IMR-90 (cell line): ENCODE data around the gene CLMP. TPM values are rescaled to one million over a fixed set of nuclear protein-coding genes. Genes with fewer than 3 reads are reported as not detected.

Experiments used
- ATAC-seq: fragments of 200-7000 bp; cut with Tn5 transposase; 2 replicates; pipeline ENCODE4 v1.9.1; 2020; ENCODE audit warnings: low read depth, mild to moderate bottlenecking, moderate library complexity
- BruUV-seq: library from RNA; stranded (reverse); fragments of 400-500 nt; replicated peaks from 2 replicates; lab custom pipeline; 2021; lab: Mats Ljungman, UMichigan
- CTCF ChIA-PET: fragments of 300-600 bp; formaldehyde crosslinking; extraction: SDS; loops from one replicate; lab custom pipeline; 2021; ENCODE audit warnings: antibody characterized with exemption; lab: Yijun Ruan, JAX
- POLR2A ChIA-PET: fragments of 300-600 bp; sonication (Branson Sonifier 250); formaldehyde crosslinking; loops from one replicate; lab custom pipeline; 2022; ENCODE audit warnings: antibody characterized with exemption; ENCODE audit not compliant: unreplicated experiment; lab: Charles Lee
- DNase-seq: peaks from one replicate; pipeline ENCODE4 v3.0.0; 2013
- H2AFZ ChIP-seq: replicated peaks from 2 replicates; pipeline ENCODE3; 2013; ENCODE audit warnings: low read length, mild to moderate bottlenecking; ENCODE audit not compliant: poor library complexity
- H2AK5ac ChIP-seq: 2 replicates; pipeline ENCODE4 v1.6.1; 2013; ENCODE audit warnings: low read depth, low read length, inconsistent platforms
- H2AK9ac ChIP-seq: replicated peaks from 2 replicates; pipeline ENCODE3; 2013; ENCODE audit warnings: mild to moderate bottlenecking, low read depth, low read length, moderate library complexity; ENCODE audit not compliant: poor library complexity
- H2BK120ac ChIP-seq: 2 replicates; pipeline ENCODE4 v1.6.1; 2013; ENCODE audit warnings: low read depth, low read length, inconsistent platforms
- H2BK15ac ChIP-seq: 3 replicates; pipeline ENCODE4 v1.6.1; 2013; ENCODE audit warnings: low read depth, low read length, inconsistent platforms
- H2BK20ac ChIP-seq: 2 replicates; pipeline ENCODE4 v1.6.1; 2013; ENCODE audit warnings: low read depth, mild to moderate bottlenecking, inconsistent platforms, low read length, moderate library complexity
- H2BK5ac ChIP-seq: 2 replicates; pipeline ENCODE4 v1.6.1; 2013; ENCODE audit warnings: mild to moderate bottlenecking, low read depth, low read length, inconsistent platforms; ENCODE audit not compliant: poor library complexity, severe bottlenecking
- H3K14ac ChIP-seq: replicated peaks from 2 replicates; pipeline ENCODE4 v1.6.1; 2013; ENCODE audit warnings: low read depth, low read length, inconsistent platforms
- H3K18ac ChIP-seq: 2 replicates; pipeline ENCODE4 v1.6.1; 2013; ENCODE audit warnings: low read depth, low read length, control low read depth
- H3K23ac ChIP-seq: 2 replicates; pipeline ENCODE4 v1.6.1; 2013; ENCODE audit warnings: low read depth, low read length, inconsistent platforms
- H3K27ac ChIP-seq: 2 replicates; pipeline ENCODE4 v1.5.1; 2013; ENCODE audit warnings: mild to moderate bottlenecking, control low read depth, low read length; ENCODE audit not compliant: insufficient read depth
- H3K27me3 ChIP-seq: 2 replicates; pipeline ENCODE4 v1.6.1; 2013; ENCODE audit warnings: low read length; ENCODE audit not compliant: control insufficient read depth, insufficient read depth
- H3K36me3 ChIP-seq: 2 replicates; pipeline ENCODE4 v1.6.1; 2013; ENCODE audit warnings: low read length, mixed read lengths; ENCODE audit not compliant: control insufficient read depth, insufficient read depth
- H3K4ac ChIP-seq: 2 replicates; pipeline ENCODE4 v1.6.1; 2013; ENCODE audit warnings: low read depth, low read length, inconsistent platforms
- H3K4me1 ChIP-seq: 2 replicates; pipeline ENCODE4 v1.6.1; 2013; ENCODE audit warnings: low read length, mixed read lengths; ENCODE audit not compliant: control insufficient read depth, insufficient read depth
- H3K4me2 ChIP-seq: 2 replicates; pipeline ENCODE4 v1.6.1; 2013; ENCODE audit warnings: low read depth, mild to moderate bottlenecking, control low read depth, low read length, moderate library complexity
- H3K4me3 ChIP-seq: 2 replicates; pipeline ENCODE4 v1.5.1; 2013; ENCODE audit warnings: low read depth, mild to moderate bottlenecking, control low read depth, low read length, moderate library complexity; ENCODE audit not compliant: insufficient read depth
- H3K56ac ChIP-seq: 2 replicates; pipeline ENCODE4 v1.6.1; 2013; ENCODE audit warnings: low read length, inconsistent platforms; ENCODE audit not compliant: insufficient read depth; ENCODE audit errors: extremely low read depth
- H3K79me1 ChIP-seq, 2 experiments: 2 replicates each; pipeline ENCODE4 v1.6.1; 2013; ENCODE audit warnings: low read length in 2 of 2, inconsistent platforms in 1 of 2, low read depth in 1 of 2
- H3K9ac ChIP-seq: 2 replicates; pipeline ENCODE4 v1.6.1; 2013; ENCODE audit warnings: low read depth, low read length, control low read depth
- H3K9me1 ChIP-seq: 2 replicates; pipeline ENCODE4 v1.6.1; 2013; ENCODE audit warnings: low read length, inconsistent platforms; ENCODE audit not compliant: insufficient read depth
- H3K9me3 ChIP-seq: 2 replicates; pipeline ENCODE4 v1.6.1; 2013; ENCODE audit warnings: low read length; ENCODE audit not compliant: control insufficient read depth, insufficient read depth
- H4K20me1 ChIP-seq: 2 replicates; pipeline ENCODE4 v1.6.1; 2013; ENCODE audit warnings: low read length, inconsistent platforms; ENCODE audit not compliant: insufficient read depth
- H4K5ac ChIP-seq: 2 replicates; pipeline ENCODE4 v1.6.1; 2013; ENCODE audit warnings: mild to moderate bottlenecking, low read depth, low read length, control low read depth
- H4K8ac ChIP-seq, 2 experiments: 2 replicates each; pipeline ENCODE4 v1.6.1; 2013; ENCODE audit warnings: low read depth in 2 of 2, low read length in 2 of 2, control low read depth in 1 of 2, inconsistent platforms in 1 of 2
- H4K91ac ChIP-seq: 2 replicates; pipeline ENCODE4 v1.6.1; 2013; ENCODE audit warnings: low read depth, low read length, inconsistent platforms; ENCODE audit not compliant: insufficient read depth
- BHLHE40 ChIP-seq: fragments of 150-350 bp; IDR thresholded peaks from 2 replicates; pipeline ENCODE4 v1.6.1; 2016; ENCODE audit warnings: mild to moderate bottlenecking, low read depth, low read length
- RAD21 ChIP-seq: IDR thresholded peaks from 2 replicates; pipeline ENCODE4 v1.6.1; 2012; ENCODE audit warnings: low read length, improper control_type of control experiment
- SMC3 ChIP-seq: fragments of 150-350 bp; IDR thresholded peaks from 2 replicates; pipeline ENCODE4 v1.6.1; 2016; ENCODE audit warnings: low read depth, mild to moderate bottlenecking, antibody characterized with exemption, low read length, moderate library complexity
- WGBS, 2 experiments: methylation state at CpG; one replicate each; pipeline versions ENCODE4 v1.1.5 to v1.1.7; 2013; ENCODE audit warnings: missing lambda C conversion rate in 2 of 2; ENCODE audit not compliant: insufficient read length in 1 of 2; ENCODE audit errors: extremely low coverage in 2 of 2; 5-methylcytosine and 5-hydroxymethylcytosine counted together
- dilution Hi-C: fragments of 300-500 bp; cut with HindIII; formaldehyde crosslinking; loops from one replicate; pipeline ENCODE4 v1.14.3; 2018; ENCODE audit warnings: low sequenced_read_pairs; ENCODE audit not compliant: unreplicated experiment
- in situ Hi-C: fragments of 300-500 bp; cut with MboI; formaldehyde crosslinking; loops from 3 replicates; pipeline ENCODE4 v1.14.3; 2019; ENCODE audit warnings: low sequenced_read_pairs, inconsistent platforms, mixed read lengths
- intact Hi-C: fragments of 100-400 bp; cut with micrococcal nuclease; formaldehyde crosslinking; loops from 2 replicates; pipeline ENCODE4 v1.10.0; 2022
- polyA plus RNA-seq, 3 experiments: library from polyadenylated mRNA; depleted of rRNA; stranded (reverse); fragments of >200 nt; gene quantifications; 2 replicates each; pipeline ENCODE4 v1.2.3, GENCODE V29; 2012; ENCODE audit warnings: low replicate concordance in 1 of 3
- total RNA-seq: library from RNA; depleted of rRNA; stranded (reverse); fragments of >200 nt; gene quantifications from 2 replicates; pipeline ENCODE4 v1.2.3, GENCODE V29; 2012

CLMP gene
- total and polyA plus RNA-seq, 2 of the 4 experiments (the other 2 are of a cell fraction) = 54.7 to 95.7 TPM

GRCh38 chr11:123163621-123164020 lies 31.4 kb downstream of the CLMP start:
- Histone ChIP-seq H2BK120ac (peak overlapping the region; percentile 26; the same call in 1 of the 2 replicates), H2AK9ac (no peak overlapping the region), H2AK5ac (peak overlapping the region; percentile 61), H4K91ac (peak overlapping the region; percentile 27; the same call in 1 of the 2 replicates), H3K56ac (no peak overlapping the region), H4K20me1 (peaks cover 25% of the 10 kb centered on the region), H3K27me3 (no peaks in the 10 kb centered on the region), H3K23ac (peak overlapping the region; percentile 20; the same call in 1 of the 2 replicates), H2BK15ac (no peak overlapping the region), H2BK20ac (0 out of 2 replicates have a peak overlapping the region, but pooled peaks have one; percentile 14), H3K9me3 (no peaks in the 10 kb centered on the region), H3K14ac (peak overlapping the region; percentile 53; the same call in 1 of the 2 replicates), H4K8ac (peak overlapping the region; percentile 5 to 57; a peak in 3 of 4 replicates), H3K27ac (peak overlapping the region; percentile 41; the same call in 1 of the 2 replicates), H3K9ac (no peak overlapping the region), H3K4me2 (no peak overlapping the region), H3K9me1 (peaks cover 44% of the 10 kb centered on the region), H3K4me1 (peaks cover 37% of the 10 kb centered on the region), H3K79me1 (peaks cover 38 to 84% of the 10 kb centered on the region in 2 experiments), H3K18ac (peak overlapping the region; percentile 55; the same call in 1 of the 2 replicates), H4K5ac (0 out of 2 replicates have a peak overlapping the region, but pooled peaks have one; percentile 15), H3K36me3 (peaks cover 34% of the 10 kb centered on the region), H3K4me3 (no peak overlapping the region), H2AFZ (no peak overlapping the region), H2BK5ac (peak overlapping the region; percentile 7), H3K4ac (peak overlapping the region; percentile 57; the same call in 1 of the 2 replicates)
- CTCF ChIA-PET = interaction anchor here (0.6 to 2.5 kb wide), 4 partner anchors 23 to 89 kb away, joined by 3 to 7 read pairs (median 3); no protein-coding TSS in a partner anchor
- in situ Hi-C loops = no loop called here
- intact Hi-C loops = no loop called here
- POLR2A ChIA-PET = interaction anchor here (0.6 kb wide), 1 partner anchor 16 kb away, joined by 3 read pairs; no protein-coding TSS in a partner anchor
- ATAC-seq = no peak
- BruUV-seq = no TSS peak
- TF ChIP-seq SMC3 (peak; percentile 7; the same call in 1 of the 2 replicates), BHLHE40 (no peak), RAD21 (0 out of 2 replicates have a peak, but pooled peaks have one; percentile 5)
- dilution Hi-C loops = no loop called here
- WGBS, 2 experiments = no CpG with 5 or more reads among the region's 4 CpGs
- DNase-seq = no peak
